Smooth muscle cell (in vitro differentiated cells): Measurements from ENCODE around the gene GC. TPM values are rescaled to one million over a fixed set of nuclear protein-coding genes. Genes with fewer than 3 reads are reported as not detected.

Experiments used
- DNase-seq: peaks from one replicate; lab custom pipeline; 2025; ENCODE audit not compliant: unreplicated experiment; lab: John Stamatoyannopoulos, UW
- H2AFZ ChIP-seq: fragments of 200-600 bp; sonication (generic); 2 replicates; pipeline ENCODE4 v1.6.0; 2016; ENCODE audit warnings: antibody characterized with exemption, low read depth, mild to moderate bottlenecking
- H3F3A ChIP-seq: fragments of 200-600 bp; sonication (generic); 2 replicates; pipeline ENCODE4 v1.6.0; 2017; ENCODE audit warnings: antibody characterized with exemption, low read depth
- H3K27ac ChIP-seq: fragments of 200-600 bp; sonication (generic); 2 replicates; pipeline ENCODE4 v1.5.1; 2016; ENCODE audit warnings: low read depth, mild to moderate bottlenecking
- H3K27me3 ChIP-seq: fragments of 200-600 bp; sonication (generic); 2 replicates; pipeline ENCODE4 v1.6.1; 2016; ENCODE audit warnings: low read depth, mild to moderate bottlenecking
- H3K36me3 ChIP-seq: fragments of 200-600 bp; sonication (generic); 2 replicates; pipeline ENCODE4 v1.5.1; 2016; ENCODE audit warnings: low read depth
- H3K4me1 ChIP-seq: fragments of 200-600 bp; sonication (generic); 2 replicates; pipeline ENCODE4 v1.5.1; 2016; ENCODE audit warnings: low read depth
- H3K4me2 ChIP-seq: fragments of 200-600 bp; sonication (generic); 2 replicates; pipeline ENCODE4 v1.6.0; 2016; ENCODE audit warnings: mild to moderate bottlenecking
- H3K4me3 ChIP-seq: fragments of 200-600 bp; sonication (generic); 2 replicates; pipeline ENCODE4 v1.5.1; 2016; ENCODE audit warnings: mild to moderate bottlenecking
- H3K79me2 ChIP-seq: fragments of 200-600 bp; sonication (generic); 2 replicates; pipeline ENCODE4 v1.6.0; 2016; ENCODE audit warnings: low read depth, mild to moderate bottlenecking
- H3K9ac ChIP-seq: fragments of 200-600 bp; sonication (generic); 2 replicates; pipeline ENCODE4 v1.6.0; 2016; ENCODE audit warnings: low read depth
- H3K9me3 ChIP-seq: fragments of 200-600 bp; sonication (generic); replicated peaks from 2 replicates; pipeline ENCODE4 v1.5.1; 2016; ENCODE audit warnings: low read depth
- H4K20me1 ChIP-seq: fragments of 200-600 bp; sonication (generic); 2 replicates; pipeline ENCODE4 v1.6.0; 2016; ENCODE audit warnings: low read depth
- CTCF ChIP-seq: fragments of 200-600 bp; sonication (generic); IDR thresholded peaks from 2 replicates; pipeline ENCODE4 v1.5.1; 2017; ENCODE audit warnings: borderline replicate concordance, mild to moderate bottlenecking, antibody characterized with exemption; ENCODE audit not compliant: insufficient read depth, poor library complexity, severe bottlenecking
- WGBS: methylation state at CpG from one replicate; pipeline ENCODE4 v1.1.7; 2016; ENCODE audit warnings: low lambda C conversion rate; 5-methylcytosine and 5-hydroxymethylcytosine counted together
- polyA plus RNA-seq: library from polyadenylated mRNA; unstranded; fragments of >200 nt; fragmentation: Nextera tagmentation; extraction: Ambion mirVana; gene quantifications from 2 replicates; pipeline ENCODE4 v1.2.1, GENCODE V29; 2016
- total RNA-seq: library from RNA; depleted of rRNA; stranded (reverse); fragments of >200 nt; gene quantifications from 2 replicates; pipeline ENCODE4 v1.2.3, GENCODE V29; 2014

GC gene
- total and polyA plus RNA-seq, 2 experiments from 2014 or later = 0.18 to 0.34 TPM

DNA sequence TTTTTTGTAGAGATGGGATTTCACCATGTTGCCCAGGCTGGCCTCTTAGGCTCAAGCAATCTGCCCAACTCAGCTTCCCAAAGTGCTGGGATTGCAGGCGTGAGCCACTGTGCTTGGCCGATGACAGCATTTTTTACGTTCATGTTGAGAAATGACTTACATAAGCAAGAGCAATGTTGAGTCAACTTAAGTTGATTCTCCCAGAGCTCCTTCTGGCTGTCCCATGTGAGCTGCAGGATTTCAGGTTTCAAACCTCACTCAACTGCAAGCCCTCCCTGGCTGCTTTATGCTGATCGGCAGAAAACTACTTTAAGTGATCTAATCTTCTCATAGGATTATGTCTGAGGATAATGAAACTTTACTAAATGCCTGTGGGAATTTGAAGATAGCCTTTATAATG lies 86.8 kb downstream of the GC start:
- H3K9me3 ChIP-seq = no peaks in the 10 kb centered on the region
- H3K9ac ChIP-seq = no peak overlapping the region
- no peak overlapping the region for H3K4me3 ChIP-seq
- no peak for DNase-seq
- H3K4me2 ChIP-seq = no peak overlapping the region
- H2AFZ ChIP-seq = no peak overlapping the region
- H3F3A ChIP-seq = no peaks in the 10 kb centered on the region
- no peaks in the 10 kb centered on the region for H3K79me2 ChIP-seq
- no peak for TF ChIP-seq CTCF
- WGBS = 59% methylated on average over 4 of the region's 4 CpGs
- H4K20me1 ChIP-seq = no peaks in the 10 kb centered on the region
- H3K36me3 ChIP-seq = no peaks in the 10 kb centered on the region
- no peak overlapping the region for H3K27ac ChIP-seq
- no peaks in the 10 kb centered on the region for H3K4me1 ChIP-seq
- no peaks in the 10 kb centered on the region for H3K27me3 ChIP-seq

GRCh38 chr4:71694961-71695360 lies 88.9 kb downstream of the GC start:
- Histone ChIP-seq H3K79me2 (no peaks in the 10 kb centered on the region), H3K27ac (no peak overlapping the region), H3K27me3 (no peaks in the 10 kb centered on the region), H3K4me1 (no peaks in the 10 kb centered on the region), H3K36me3 (no peaks in the 10 kb centered on the region), H3K4me2 (no peak overlapping the region), H2AFZ (no peak overlapping the region), H3K9ac (no peak overlapping the region), H3F3A (no peaks in the 10 kb centered on the region), H4K20me1 (no peaks in the 10 kb centered on the region), H3K4me3 (no peak overlapping the region), H3K9me3 (no peaks in the 10 kb centered on the region)
- no peak for TF ChIP-seq CTCF
- 89% methylated on average over 5 of the region's 5 CpGs for WGBS
- no peak for DNase-seq

- no peaks in the 10 kb centered on the region for H3F3A ChIP-seq
- H3K4me3 ChIP-seq = no peak overlapping the region
- no peaks in the 10 kb centered on the region for H3K4me1 ChIP-seq
- WGBS = 71% methylated on average over 1 of the region's 1 CpG
- no peaks in the 10 kb centered on the region for H3K36me3 ChIP-seq
- no peak overlapping the region for H2AFZ ChIP-seq
- H4K20me1 ChIP-seq = no peaks in the 10 kb centered on the region
- H3K27me3 ChIP-seq = no peaks in the 10 kb centered on the region
- H3K4me2 ChIP-seq = no peak overlapping the region
- H3K9me3 ChIP-seq = no peaks in the 10 kb centered on the region
- no peak overlapping the region for H3K27ac ChIP-seq
- H3K9ac ChIP-seq = no peak overlapping the region
- H3K79me2 ChIP-seq = no peaks in the 10 kb centered on the region
- no peak for DNase-seq
- TF ChIP-seq CTCF = no peak
These were observed 90.9 kb downstream of the GC start for GRCh38 chr4:71692963-71693362.

DNA sequence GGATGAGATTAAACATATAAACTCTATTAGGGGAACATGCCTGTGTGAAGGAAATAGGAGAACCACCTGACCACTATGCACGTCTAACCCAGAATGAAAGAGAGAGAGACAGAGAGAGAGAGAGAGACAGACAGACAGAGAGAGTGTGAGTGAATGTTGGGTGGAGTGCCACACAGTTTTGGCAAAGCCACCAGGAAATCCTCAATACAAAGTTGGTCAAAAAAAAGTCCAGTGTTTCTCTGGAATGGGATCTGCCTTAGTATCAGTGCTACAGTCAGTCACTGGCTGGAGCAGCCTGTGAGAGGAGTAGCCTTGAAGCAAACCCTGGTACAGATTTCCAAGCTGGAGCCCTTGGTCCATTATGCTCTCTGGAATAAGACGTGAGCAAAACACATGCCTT lies 91.7 kb downstream of the GC start:
- Histone ChIP-seq H3K79me2 (no peaks in the 10 kb centered on the region), H2AFZ (no peak overlapping the region), H3F3A (no peaks in the 10 kb centered on the region), H3K4me2 (no peak overlapping the region), H3K9me3 (no peaks in the 10 kb centered on the region), H4K20me1 (no peaks in the 10 kb centered on the region), H3K9ac (no peak overlapping the region), H3K4me1 (no peaks in the 10 kb centered on the region), H3K4me3 (no peak overlapping the region), H3K36me3 (no peaks in the 10 kb centered on the region), H3K27me3 (no peaks in the 10 kb centered on the region), H3K27ac (no peak overlapping the region)
- no peak for DNase-seq
- WGBS = 90% methylated on average over 2 of the region's 2 CpGs
- no peak for TF ChIP-seq CTCF
